HG03103 (cell line): ENCODE data around the gene SEL1L3.

Experiments
- ATAC-seq: cut with Tn5 transposase; IDR thresholded peaks from one replicate; pipeline ENCODE4 v1.9.1; 2021; ENCODE audit warnings: low read depth; ENCODE audit not compliant: unreplicated experiment

Gene SEL1L3

DNA sequence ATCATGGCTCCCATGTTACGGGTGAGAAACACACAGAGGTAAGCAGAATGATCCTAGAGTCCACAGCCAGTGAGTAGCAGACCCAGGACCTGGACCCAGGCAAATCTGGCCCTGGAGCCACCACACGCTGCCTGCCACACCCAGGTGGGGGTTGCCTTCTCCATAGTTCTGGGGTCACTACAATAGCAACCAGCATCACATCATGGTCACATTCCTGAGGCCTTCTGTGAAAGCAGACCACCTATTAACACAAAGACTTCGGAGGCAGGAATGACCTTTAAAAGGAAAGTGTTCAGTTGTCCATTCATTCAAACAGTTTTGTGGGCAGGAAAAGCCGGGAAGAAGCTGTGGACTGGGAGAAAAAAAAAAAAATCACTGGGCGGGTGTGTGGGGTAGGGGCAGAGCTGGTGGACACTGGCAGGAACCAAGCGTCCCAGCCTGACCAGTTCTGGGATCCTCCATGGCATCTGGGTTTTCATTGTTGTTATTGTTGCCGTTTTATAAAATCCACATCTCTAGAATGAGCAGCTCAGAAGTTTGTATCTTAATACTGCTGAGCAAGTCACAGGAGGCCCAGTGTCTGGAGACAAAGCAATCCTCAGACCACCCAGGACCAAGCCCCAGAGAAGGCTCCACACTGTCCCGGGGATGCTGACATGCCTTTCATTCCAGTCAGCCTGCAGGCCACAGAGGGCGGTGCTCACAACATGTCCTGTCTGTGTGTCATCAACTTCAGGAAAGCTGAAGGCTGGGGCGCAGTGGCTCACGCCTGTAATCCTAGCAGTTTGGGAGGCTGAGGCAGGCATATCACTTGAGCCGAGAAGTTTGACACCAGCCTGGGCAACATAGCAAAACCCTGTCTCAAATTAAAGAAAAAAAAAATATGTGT, 67.0 kb downstream of the SEL1L3 start:
- ATAC-seq: no peak

DNA sequence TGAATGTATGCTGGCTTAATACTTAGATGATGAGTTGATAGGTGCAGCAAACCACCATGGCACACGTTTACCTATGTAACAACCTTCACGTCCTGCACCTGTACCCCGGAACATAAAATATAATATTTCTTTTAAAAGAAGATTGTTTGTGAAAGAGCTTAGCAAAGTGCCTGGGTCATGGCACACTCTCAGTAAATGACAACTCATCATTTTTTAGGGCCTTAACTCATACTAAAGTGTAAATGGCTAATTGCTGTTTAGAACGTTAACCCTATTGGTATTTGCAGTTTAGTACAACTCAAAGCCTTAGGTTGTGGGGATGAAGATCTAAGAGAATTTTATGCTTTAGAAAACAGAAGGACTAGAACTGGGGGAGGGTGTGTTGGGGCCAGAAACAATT, 67.7 kb downstream of the SEL1L3 start:
- ATAC-seq: no peak

GRCh38 chr4:25792876-25793275, 69.9 kb downstream of the SEL1L3 start:
- no peak for ATAC-seq

- ATAC-seq: no peak
These were observed 70.5 kb downstream of the SEL1L3 start for GRCh38 chr4:25792200-25792791.

DNA sequence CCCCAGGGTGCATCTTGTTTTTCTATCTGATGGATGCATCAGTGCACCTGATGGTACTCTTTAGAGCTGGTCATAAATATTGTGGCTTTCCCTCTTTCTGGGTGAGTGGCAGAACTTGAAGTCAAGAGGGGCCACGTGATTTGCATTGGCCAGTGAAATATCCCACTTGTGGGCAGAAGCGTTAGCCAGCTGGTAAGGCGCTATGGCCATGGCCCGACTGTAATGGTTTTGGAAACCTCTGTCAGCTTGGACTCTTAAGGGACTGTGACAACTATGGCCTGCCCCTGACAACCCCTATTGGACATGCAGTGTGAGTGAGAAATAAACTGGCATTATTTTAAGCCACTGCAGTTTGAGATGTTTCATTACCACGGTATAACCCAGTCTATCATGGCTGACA, 72.8 kb downstream of the SEL1L3 start:
- no peak for ATAC-seq

DNA sequence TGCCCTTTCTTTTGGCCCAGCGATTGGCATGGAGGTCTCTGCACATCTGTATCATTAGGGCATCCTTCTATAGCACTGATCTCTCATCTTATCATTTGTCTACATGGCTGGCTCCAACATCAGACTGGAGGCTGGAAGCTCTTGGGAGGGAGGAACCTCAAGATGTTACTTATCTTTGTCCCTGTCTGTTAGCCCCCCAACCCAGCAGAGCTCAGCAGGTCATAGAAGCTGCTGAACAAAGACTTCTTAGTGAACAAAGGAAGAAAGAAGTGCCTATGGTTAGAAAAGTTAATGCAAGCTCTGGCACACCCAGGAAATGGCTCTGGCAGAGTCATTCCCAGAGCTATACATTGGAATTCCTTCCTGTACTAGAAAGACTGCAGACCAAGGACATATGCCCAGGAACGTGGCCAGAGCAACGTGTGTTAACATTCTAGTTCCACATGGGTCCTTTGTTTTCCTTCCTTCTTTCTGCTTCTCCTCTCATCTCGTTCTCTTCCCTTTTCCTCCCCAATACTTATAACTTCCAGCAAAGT, 74.0 kb downstream of the SEL1L3 start:
- ATAC-seq: no peak

DNA sequence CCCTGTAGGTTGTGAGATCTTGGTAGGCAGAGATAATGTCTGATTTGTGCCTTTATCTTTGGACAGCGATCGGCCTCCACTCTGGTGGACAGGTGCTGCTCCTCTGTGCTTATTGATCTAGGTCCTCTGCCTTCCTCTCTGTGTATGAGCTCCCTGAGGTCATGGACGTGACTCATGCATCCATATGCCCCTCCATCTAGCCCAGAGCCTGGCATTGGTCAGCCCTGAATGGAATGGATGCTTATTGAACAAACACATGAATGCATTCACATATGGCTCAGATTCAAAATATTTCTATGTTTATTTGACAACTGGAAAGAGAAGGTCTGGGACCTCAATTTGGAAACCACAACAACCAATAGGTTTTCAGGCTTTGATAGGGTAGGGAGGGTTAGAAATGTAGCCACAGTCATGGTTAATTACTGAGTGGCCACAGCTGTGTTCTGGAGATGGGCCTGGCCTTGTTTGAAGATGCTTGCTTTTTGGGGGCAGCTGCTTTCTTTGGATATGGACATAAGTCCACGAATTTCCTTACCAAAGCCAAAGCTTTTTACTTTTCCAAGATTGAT, 76.2 kb downstream of the SEL1L3 start:
- ATAC-seq: no peak

DNA sequence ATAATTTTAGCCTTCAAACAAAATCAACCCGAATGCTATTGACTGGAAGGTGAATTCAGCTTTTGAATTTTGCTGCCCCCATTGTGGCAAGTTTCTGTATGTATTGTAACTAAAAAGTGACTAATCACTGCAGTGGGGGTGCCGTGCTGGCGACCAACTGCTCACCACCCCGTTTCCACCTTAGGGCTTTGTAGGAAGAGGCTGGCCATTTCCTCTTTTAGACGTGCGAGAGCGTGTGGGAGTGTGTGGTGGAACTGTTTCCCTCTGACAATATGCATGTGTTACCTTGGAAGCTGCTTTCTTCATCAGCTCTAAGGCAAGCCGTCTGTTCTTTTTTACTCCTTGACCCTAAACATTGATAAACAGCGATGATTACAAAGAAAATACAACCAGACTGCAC, 78.8 kb downstream of the SEL1L3 start:
- no peak for ATAC-seq

- ATAC-seq: no peak
These were observed 79.7 kb downstream of the SEL1L3 start for GRCh38 chr4:25783126-25783525.

DNA sequence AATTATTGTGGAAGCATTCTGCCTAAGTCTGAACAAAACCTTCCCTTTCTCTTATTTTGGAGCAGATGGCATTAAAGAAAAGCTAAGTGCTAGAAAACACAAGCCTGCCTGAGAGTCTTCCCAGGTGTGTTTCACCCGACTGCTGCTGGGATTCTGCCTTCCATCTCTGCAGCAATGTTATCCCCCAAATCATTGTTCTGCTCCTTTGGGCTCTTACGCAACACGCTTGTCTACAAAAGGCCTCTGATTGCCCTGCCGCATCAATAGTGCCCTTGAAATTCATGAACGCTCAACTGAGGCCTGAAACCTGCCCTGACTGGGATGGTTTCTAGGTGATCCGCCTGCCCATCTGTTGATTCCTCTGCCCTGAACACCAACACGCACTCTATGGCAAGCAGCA, 80.3 kb downstream of the SEL1L3 start:
- ATAC-seq: no peak

- ATAC-seq: no peak
These were observed 83.8 kb downstream of the SEL1L3 start for GRCh38 chr4:25779021-25779420.

- ATAC-seq: no peak
These were observed 86.0 kb downstream of the SEL1L3 start for GRCh38 chr4:25776795-25777194.

DNA sequence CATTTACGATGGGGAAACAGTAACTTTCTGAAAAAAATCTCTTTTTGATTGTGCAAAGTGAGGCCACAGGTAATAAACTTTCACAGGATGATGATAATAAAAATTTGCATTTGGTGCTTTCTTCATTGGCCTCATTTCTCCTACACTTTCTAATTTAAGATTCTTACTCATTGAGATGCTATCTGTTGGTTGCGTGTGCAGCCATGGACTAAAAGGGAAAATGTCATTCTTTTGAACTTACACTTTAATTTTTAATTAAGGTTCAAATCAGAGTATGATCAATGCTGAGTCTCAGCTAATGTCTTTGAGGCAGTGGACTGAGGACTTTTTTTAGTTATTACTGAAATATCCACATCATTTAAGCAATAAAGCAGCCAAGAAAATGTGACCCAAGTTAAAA, 87.6 kb downstream of the SEL1L3 start:
- ATAC-seq: no peak

GRCh38 chr4:25773358-25773757, 89.4 kb downstream of the SEL1L3 start:
- no peak for ATAC-seq

- no peak for ATAC-seq
These were observed 91.1 kb downstream of the SEL1L3 start for GRCh38 chr4:25771672-25772071.

DNA sequence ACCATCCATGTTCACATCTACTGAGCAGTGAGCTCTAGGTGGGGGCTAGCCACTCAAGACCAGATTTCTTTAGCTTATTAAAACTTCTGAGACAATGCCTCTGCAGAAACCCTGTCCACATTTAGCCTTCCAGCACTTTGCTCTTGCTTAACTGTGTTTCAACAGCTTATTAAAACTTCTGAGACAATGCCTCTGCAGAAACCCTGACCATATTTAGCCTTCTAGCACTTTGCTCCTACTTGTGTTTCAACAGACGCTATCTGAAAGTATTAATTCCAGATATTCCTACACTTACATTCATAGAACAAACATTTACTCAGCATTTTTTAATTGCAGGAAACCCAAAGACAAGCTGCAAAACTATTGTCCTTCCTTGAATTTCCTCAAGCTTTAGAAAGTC, 91.9 kb downstream of the SEL1L3 start:
- ATAC-seq: no peak

DNA sequence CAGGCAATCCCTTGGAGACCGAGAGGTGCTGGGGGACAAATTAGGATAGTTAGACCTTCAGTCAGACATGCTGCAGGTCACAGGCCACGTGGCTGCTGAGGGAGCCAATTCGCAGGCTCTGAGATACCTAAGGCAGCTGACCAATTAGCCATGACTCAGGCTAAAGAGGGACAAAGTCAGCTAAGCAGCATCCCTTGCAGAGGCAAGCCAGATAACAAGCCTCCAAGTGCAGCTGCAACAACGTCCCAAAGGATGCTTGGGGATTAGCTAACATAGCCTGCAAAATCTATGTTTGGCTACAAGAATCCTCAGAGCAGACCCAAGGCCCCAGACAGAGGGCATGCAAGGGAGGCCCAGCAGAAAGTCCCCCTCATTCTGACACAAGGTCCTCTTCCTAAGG, 93.5 kb downstream of the SEL1L3 start:
- no peak for ATAC-seq

DNA sequence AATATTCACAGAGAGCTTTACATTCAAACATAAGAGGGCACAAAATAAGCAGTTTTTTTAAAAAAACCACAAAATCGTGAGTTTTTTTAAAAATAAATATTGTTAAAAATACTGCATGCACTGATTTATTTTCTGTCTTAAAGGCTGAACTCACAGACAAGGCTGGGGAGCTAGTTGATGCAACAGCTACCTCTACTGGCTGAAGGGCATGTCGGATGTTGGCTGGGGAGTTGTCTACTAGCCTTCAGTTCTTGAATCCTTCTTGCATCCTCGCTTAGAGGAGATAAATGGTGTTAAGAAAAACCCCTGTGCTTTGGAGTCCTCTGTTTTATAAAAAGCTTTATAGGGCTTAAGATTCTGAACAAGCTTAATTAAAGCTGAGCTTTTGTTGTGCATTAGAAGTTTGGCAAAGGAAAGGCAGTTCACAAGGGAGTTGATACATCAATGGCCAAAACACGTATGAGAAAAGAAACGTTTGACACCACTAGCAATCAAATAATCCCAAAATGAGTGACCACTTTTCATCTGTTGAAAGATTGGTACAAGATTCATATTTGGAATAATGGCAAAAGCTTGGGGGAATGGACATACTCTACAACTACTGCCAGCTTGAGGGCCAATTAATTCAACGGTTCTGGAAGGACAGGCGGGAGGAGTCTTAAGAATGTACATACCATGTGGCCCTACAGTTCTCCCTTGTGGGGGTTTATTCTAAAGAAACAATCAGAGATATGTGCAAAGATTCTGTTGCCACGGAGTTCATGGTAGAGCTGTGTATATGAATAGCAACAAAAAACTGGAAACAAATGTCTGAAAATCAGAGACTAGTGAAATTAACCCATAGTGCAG, 94.7 kb downstream of the SEL1L3 start:
- ATAC-seq: no peak

DNA sequence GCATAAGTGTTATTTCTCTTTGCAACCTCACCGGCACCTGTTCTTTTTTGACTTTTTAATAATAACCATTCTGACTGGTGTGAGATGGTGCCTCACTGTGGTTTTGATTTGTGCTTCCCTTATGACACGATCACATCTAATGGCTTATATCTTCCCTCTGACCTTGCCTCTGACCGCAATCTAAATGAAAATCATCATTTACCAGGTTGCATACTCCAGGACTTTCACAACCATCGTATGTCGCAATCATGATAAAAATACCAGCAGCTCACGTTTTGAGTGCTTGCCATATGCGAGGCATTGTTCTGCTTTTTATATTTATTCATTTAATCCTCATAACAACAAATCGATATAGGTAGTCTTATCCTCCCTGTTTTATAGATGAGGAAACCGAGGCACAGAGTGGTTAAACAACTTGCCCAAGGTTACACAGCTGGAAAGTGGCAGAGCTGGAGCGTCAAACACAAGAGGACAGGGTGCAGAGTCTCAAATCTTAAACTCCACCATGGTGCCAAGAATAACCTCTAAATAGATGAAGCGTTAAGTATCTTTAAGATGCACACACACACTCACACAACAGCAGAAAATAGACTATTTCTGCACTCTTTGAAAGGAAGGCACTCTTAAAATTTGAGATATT, 102.2 kb downstream of the SEL1L3 start:
- ATAC-seq: no peak

DNA sequence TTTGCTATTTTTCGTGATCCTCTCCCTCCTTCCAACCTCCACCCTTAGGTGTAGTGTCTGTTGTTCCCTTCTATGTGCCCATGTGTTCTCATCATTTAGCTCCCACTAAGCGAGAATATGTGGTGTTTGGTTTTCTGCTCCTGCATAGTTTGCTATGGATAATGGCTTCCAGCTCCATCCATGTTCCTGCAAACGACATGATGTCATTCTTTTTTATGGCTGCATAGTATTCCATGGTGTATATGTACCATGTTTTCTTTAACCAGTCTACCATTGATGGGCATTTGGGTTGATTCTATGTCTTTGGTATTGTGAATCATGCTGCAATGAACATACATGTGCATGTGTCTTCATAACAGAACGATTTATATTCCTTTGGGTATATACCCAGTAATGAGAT, 102.7 kb downstream of the SEL1L3 start:
- ATAC-seq: no peak
